Measurements from ENCODE around the gene DRD2.

GRCh38 chr11:113474362-113475159 lies 637 bp downstream of the DRD2 start:
- no peak for TF ChIP-seq EGR1 (IDR thresholded peaks at IDR 0.05; ENCODE audit: low read depth in 2 of 2)
- no peak for TF ChIP-seq YY1 (IDR thresholded peaks at IDR 0.05)
- no peak for TF ChIP-seq CTCF (IDR thresholded peaks at IDR 0.05; ENCODE audit: low read depth, low read length, missing input control)
- TF ChIP-seq REST (IDR thresholded peaks at IDR 0.05): peak; percentile 100
- TF ChIP-seq JUND (IDR thresholded peaks at IDR 0.05): no peak
- no peak for TF ChIP-seq SP1 (IDR thresholded peaks at IDR 0.05)
- TF ChIP-seq MAX (IDR thresholded peaks at IDR 0.05): no peak
- no peak for TF ChIP-seq GABPA (IDR thresholded peaks at IDR 0.05 in 1 of 2, conservative IDR thresholded peaks at IDR 0.05 in 1 of 2)
- TF ChIP-seq ZBTB33 (IDR thresholded peaks at IDR 0.05): no peak
- TF ChIP-seq NR2F2 (IDR thresholded peaks at IDR 0.05): no peak
- TF ChIP-seq TAF1 (conservative IDR thresholded peaks at IDR 0.05): no peak
